ENCODE measurements around the gene TDO2.

- TF ChIP-seq, protein P1, sequence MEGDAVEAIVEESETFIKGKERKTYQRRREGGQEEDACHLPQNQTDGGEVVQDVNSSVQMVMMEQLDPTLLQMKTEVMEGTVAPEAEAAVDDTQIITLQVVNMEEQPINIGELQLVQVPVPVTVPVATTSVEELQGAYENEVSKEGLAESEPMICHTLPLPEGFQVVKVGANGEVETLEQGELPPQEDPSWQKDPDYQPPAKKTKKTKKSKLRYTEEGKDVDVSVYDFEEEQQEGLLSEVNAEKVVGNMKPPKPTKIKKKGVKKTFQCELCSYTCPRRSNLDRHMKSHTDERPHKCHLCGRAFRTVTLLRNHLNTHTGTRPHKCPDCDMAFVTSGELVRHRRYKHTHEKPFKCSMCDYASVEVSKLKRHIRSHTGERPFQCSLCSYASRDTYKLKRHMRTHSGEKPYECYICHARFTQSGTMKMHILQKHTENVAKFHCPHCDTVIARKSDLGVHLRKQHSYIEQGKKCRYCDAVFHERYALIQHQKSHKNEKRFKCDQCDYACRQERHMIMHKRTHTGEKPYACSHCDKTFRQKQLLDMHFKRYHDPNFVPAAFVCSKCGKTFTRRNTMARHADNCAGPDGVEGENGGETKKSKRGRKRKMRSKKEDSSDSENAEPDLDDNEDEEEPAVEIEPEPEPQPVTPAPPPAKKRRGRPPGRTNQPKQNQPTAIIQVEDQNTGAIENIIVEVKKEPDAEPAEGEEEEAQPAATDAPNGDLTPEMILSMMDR (conservative IDR thresholded peaks at IDR 0.05; ENCODE audit: low read length): no peak
- TF ChIP-seq EZH2phosphoT487 (IDR thresholded peaks at IDR 0.05; ENCODE audit: borderline replicate concordance): no peak
Observed at GRCh38 chr4:155878611-155879010, 24.9 kb upstream of the TDO2 start.

All from Loucy (cell line).